ENCODE results near the gene ANKRD23.
"Not testable (repeated sequence)": the region's sequence is repeated elsewhere in the genome, so short reads cannot be mapped to it uniquely, and the experiment has no call there.

ANKRD23 gene

GRCh38 chr2:96798733-96799622, 44.8 kb downstream of the ANKRD23 start:
- no peak for DNase-seq (ENCODE audit: low spot score)

DNA sequence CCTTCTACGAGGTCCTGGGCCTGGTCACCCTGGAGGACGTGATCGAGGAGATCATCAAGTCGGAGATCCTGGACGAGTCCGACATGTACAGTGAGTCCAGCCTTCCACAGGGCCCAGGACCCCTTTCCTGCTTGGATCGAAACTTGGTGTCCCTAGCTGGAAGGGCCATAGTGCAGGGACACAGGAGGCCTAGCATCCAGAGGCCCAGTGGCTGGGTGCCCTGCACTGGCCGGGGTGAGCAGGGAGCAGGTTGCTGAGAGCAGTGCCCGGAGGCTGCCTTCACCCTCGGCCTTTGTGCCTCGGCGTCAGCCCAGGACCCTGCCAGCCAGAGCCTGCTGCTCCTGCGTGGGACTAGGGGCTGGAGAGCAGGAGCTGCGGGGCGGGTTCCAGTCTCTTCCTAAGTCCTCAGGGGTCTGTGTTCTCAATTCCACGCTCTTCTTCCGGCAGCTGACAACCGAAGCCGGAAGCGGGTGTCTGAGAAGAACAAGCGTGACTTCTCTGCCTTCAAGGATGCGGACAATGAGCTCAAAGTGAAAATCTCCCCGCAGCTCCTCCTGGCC, 46.7 kb downstream of the ANKRD23 start:
- no peak for DNase-seq (ENCODE audit: low spot score)

- not testable (repeated sequence) for DNase-seq (ENCODE audit: low spot score)
Measured at GRCh38 chr2:96796497-96796896, 47.3 kb downstream of the ANKRD23 start.

DNA sequence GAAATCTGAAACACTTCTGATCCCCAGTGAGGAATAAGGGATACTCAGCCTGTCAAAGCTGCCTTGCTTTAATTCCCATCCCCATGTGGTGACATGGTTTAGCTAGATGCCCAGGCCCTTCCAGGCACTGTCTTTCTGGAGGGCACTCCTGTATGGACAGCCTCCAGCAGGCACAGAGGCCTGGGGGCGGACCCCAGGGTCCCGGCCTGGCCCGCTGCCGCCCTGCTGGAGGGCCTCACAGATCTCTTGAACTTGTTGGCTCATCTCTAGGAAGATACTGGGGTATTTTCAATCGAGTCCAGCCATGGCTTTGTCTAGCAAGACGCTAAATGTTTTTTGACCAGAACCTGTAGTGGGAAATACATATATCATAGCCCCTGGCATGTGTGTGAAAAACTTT, 48.7 kb downstream of the ANKRD23 start:
- DNase-seq (ENCODE audit: low spot score), result no peak

- DNase-seq (ENCODE audit: low spot score), result no peak
Measured at GRCh38 chr2:96792772-96793749, 50.8 kb downstream of the ANKRD23 start.

DNA sequence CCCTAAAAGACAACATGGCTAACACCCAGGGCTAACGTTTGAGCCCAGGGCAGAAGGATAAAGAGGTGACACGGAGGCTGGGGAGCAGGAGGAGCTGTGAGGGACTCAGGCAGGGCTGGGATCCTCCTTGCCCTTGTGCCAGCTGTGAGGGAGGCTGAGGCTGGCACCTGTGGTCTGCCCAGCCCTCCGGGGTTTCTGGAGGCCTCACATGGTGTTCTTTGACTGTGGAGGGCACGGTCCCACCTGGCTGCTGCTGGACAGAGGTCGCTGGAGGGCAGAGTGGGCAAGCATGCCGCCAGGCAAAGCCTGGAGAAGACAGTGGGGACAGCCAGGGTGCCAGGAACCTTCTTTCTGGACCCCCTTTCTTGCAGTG, 54.6 kb downstream of the ANKRD23 start:
- no peak for DNase-seq (ENCODE audit: low spot score)

DNA sequence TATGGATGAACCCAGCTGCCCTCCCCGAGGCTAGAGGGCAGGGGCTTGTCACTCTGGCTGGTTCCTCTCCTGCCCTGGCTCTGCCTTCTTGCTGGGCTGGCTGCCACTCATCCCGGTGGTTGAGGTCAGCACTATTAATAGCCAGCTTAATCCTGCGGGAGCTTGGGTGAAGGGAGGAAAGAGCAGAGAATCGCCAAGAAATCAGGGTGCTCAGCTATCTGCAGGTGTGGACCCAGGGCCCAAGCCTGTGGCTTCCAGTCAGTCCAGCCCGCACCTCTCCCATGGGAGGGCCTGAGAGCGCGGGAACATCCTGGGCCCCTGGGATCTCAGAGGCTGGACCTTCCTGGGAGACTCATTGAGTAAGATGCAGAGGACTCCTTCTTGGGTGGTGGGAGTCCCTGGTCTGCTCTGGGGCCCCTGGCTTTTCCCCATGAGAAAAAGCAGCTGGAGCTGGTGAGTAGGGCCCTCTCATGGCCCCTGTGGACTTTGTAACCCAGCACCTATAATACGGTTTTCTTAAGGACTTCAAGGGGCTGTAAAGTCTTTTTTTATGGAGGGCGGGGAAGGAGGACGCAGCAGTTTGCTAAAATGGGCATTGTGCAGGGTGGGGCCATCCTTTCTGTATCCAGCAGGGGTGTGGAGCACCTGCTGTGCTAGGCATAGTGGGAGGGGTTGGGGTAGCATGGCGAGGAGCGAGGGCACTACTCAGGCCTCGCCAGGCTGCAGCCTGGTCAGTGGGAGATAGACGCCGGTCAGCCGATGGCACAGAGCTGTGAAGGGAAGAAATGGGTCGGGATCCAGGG, 55.2 kb downstream of the ANKRD23 start:
- DNase-seq (ENCODE audit: low spot score), result no peak

Data from kidney capillary endothelial cell (primary cell).